ENCODE data around the gene FRRS1L. TPM values are rescaled to one million over a fixed set of nuclear protein-coding genes. Genes with fewer than 3 reads are reported as not detected.

FRRS1L gene
- total RNA-seq, 1 donor from 2014 or later, result 4.4 TPM

DNA sequence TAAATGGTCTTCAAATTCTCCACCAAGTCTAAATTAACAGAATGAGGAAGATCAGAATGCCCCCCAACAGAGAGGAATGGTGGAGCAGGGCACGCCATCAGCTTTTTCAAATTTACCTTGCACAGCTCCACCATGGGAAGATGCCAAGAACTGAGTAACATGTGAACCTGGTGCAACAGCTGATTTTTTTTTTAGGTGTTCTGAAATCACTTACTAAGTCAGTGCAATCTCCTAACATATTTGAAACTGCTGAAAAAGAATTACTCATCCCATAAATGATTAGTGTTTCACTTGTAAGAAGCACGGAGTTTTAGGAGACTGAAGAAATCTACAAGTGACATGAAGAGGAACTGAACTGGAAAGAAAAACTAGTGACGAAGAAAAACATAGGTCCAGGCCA, 52.4 kb downstream of the FRRS1L start:
- H3K9me3 Mint-ChIP-seq (ENCODE audit: unreplicated experiment), result peaks cover 7% of the 10 kb centered on the region
- TF ChIP-seq CTCF (IDR thresholded peaks at IDR 0.05; ENCODE audit: partially characterized antibody, unreplicated experiment), result no peak
- no peak overlapping the region for H3K4me3 Mint-ChIP-seq (ENCODE audit: unreplicated experiment)
- H3K4me1 Mint-ChIP-seq (ENCODE audit: low read depth, unreplicated experiment), result peaks cover 8% of the 10 kb centered on the region
- H3K36me3 Mint-ChIP-seq (ENCODE audit: unreplicated experiment), result no peaks in the 10 kb centered on the region
- H3K27ac Mint-ChIP-seq (ENCODE audit: unreplicated experiment), result no peak overlapping the region
- H3K27me3 Mint-ChIP-seq (ENCODE audit: unreplicated experiment), result peaks cover 4% of the 10 kb centered on the region
- DNase-seq, result no peak

DNA sequence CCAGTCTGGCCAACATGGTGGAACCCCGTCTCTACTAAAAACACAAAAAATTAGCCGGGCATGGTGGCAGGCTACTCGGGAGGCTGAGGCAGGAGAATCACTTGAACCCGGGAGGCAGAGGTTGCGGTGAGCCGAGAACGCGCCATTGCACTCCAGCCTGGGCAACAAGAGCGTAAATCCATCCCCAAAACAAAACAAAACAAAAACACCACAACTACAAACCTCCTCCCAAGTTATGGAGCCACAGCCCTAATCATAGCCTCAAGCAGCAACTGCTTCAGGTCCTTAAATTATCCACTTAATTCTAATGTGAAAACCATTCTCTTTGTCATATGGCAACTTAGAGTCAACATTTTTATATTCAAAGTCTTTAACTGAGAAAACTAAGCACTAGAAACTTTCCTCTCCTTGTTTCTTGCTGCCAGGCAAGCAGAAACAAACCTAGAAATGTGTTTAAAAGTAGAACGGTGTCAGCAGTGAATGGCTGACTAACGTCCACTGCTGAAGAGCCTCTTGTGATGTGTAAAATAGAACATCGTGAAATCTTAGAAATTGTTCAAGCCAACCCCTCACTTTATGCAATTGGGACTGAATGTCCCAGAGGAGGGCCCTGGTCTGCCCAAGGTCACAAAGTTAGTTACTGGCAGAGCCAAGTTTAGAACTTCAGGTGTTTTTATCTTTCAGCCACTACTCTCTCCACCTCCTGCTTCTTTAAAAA, 53.0 kb downstream of the FRRS1L start:
- no peak overlapping the region for H3K4me3 Mint-ChIP-seq (ENCODE audit: unreplicated experiment)
- peaks cover 8% of the 10 kb centered on the region for H3K4me1 Mint-ChIP-seq (ENCODE audit: low read depth, unreplicated experiment)
- no peak for TF ChIP-seq CTCF (IDR thresholded peaks at IDR 0.05; ENCODE audit: partially characterized antibody, unreplicated experiment)
- H3K36me3 Mint-ChIP-seq (ENCODE audit: unreplicated experiment), result no peaks in the 10 kb centered on the region
- peaks cover 7% of the 10 kb centered on the region for H3K9me3 Mint-ChIP-seq (ENCODE audit: unreplicated experiment)
- no peak for DNase-seq
- H3K27ac Mint-ChIP-seq (ENCODE audit: unreplicated experiment), result no peak overlapping the region
- peaks cover 4% of the 10 kb centered on the region for H3K27me3 Mint-ChIP-seq (ENCODE audit: unreplicated experiment)

DNA sequence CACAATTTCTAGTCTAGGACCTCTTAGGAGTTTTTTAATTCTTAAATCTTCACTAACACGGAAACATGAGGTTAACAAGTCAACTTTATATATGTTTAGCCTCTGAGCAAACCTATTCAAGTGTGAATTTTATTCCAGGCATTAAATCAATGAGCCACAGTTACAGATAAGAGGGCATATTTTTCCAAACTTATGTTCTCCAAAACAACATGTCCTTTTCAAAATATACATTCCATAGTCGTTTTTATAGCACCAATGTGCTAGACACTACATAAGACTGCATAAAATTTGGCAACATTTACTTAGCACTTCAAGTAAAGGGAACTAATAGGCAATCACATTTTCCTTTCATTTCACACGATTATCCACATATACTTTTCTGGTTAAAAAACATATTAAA, 53.8 kb downstream of the FRRS1L start:
- H3K27me3 Mint-ChIP-seq (ENCODE audit: unreplicated experiment), result no peaks in the 10 kb centered on the region
- peaks cover 5% of the 10 kb centered on the region for H3K4me1 Mint-ChIP-seq (ENCODE audit: low read depth, unreplicated experiment)
- no peaks in the 10 kb centered on the region for H3K9me3 Mint-ChIP-seq (ENCODE audit: unreplicated experiment)
- no peak overlapping the region for H3K4me3 Mint-ChIP-seq (ENCODE audit: unreplicated experiment)
- DNase-seq, result no peak
- no peaks in the 10 kb centered on the region for H3K36me3 Mint-ChIP-seq (ENCODE audit: unreplicated experiment)
- no peak for TF ChIP-seq CTCF (IDR thresholded peaks at IDR 0.05; ENCODE audit: partially characterized antibody, unreplicated experiment)
- H3K27ac Mint-ChIP-seq (ENCODE audit: unreplicated experiment), result no peak overlapping the region

DNA sequence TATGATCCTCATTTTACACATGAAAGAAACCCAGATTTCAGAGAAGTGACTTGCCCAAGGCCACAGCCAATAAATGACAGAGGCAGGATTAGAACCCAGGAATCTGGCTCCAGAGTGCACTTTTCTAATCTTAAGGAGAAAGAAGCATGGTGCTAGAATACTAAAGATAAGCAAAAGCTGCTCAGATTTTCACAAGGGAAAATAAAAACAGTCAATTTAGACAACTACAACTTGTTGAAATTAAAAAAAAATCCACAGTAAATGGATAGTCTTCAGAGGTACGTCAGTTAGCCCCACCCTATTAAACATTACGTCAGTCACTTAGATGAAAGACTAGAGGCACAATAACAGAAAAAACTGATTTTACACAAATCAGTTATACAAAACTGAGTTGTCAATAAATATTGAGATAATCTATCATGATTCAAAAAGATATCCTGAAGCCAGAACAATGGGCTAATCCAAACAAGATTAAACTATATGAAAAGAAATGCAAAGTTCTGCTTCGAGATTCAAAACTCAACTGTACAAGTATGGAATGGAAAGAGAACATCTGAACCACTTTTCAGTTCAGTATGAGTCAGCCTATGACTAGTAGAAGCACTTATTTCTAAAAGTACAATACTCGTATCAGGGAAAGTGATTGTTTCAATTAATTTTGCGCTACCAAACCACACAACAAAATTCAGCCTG, 56.6 kb downstream of the FRRS1L start:
- Mint-ChIP-seq H3K27me3 (ENCODE audit: unreplicated experiment) (no peaks in the 10 kb centered on the region), H3K36me3 (ENCODE audit: unreplicated experiment) (no peaks in the 10 kb centered on the region), H3K27ac (ENCODE audit: unreplicated experiment) (no peak overlapping the region), H3K4me1 (ENCODE audit: low read depth, unreplicated experiment) (peaks cover 3% of the 10 kb centered on the region), H3K9me3 (ENCODE audit: unreplicated experiment) (no peaks in the 10 kb centered on the region), H3K4me3 (ENCODE audit: unreplicated experiment) (no peak overlapping the region)
- no peak for DNase-seq
- TF ChIP-seq CTCF (IDR thresholded peaks at IDR 0.05; ENCODE audit: partially characterized antibody, unreplicated experiment), result no peak

- TF ChIP-seq CTCF (IDR thresholded peaks at IDR 0.05; ENCODE audit: partially characterized antibody, unreplicated experiment), result no peak
- Mint-ChIP-seq H3K4me1 (ENCODE audit: low read depth, unreplicated experiment) (peaks cover 3% of the 10 kb centered on the region), H3K36me3 (ENCODE audit: unreplicated experiment) (peaks cover 3% of the 10 kb centered on the region), H3K27ac (ENCODE audit: unreplicated experiment) (no peak overlapping the region), H3K27me3 (ENCODE audit: unreplicated experiment) (no peaks in the 10 kb centered on the region), H3K4me3 (ENCODE audit: unreplicated experiment) (no peak overlapping the region), H3K9me3 (ENCODE audit: unreplicated experiment) (no peaks in the 10 kb centered on the region)
- DNase-seq, result no peak
These were observed 57.1 kb downstream of the FRRS1L start for GRCh38 chr9:109109967-109110328.

Data from glutamatergic neuron (in vitro differentiated cells).